ENCODE measurements around the gene SPTB. TPM values are rescaled to one million over a fixed set of nuclear protein-coding genes. Genes with fewer than 3 reads are reported as not detected.

The SPTB gene
- total and polyA plus RNA-seq, 10 donors: 0.06 to 20.9 (median 3.9) TPM

DNA sequence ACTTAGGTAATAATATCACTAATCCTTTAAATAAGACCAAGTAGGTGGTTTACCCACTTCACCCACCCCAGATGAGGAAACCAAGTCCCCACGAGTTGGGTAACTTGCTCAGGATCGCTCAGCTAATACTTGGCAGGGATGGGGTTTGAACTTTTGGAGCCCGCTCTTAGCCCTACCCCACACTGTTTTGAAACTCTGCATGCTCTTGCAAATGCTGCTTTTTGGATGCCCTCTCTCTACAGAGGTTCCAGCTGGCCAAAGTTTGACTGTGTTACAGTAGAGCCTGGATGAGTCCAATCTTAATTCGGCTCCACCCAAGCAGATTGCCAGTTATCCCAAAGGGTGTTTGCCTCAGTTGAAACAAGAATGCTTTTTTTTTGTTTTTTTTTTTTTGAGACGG, 168.7 kb downstream of the SPTB start:
- DNase-seq: no peak

DNA sequence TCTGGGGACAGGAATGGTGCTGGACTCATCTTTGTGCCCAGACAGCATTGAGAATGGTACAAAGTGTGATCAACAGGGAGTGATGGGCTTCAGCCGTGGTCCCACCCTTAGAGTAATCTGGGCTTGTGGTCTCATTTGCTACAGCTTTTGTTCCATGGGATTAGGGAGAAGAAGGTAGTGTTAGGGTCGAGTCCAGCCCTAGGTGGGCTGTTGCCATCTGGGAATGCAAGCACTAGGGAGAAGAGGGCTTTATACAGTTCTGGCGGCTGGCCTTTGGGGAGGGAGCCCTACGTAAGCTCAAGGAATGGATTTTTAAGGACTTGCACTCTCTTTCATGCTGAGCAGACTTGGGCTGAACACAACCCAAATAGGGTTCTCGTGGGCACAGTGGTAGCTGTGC, 170.6 kb downstream of the SPTB start:
- Histone ChIP-seq H3K4me3 (peak overlapping the region in 2 of 8 donors; percentile 11 to 81), H3K9me3 (peaks cover 0 to 18% (median 10%) of the 10 kb centered on the region in 8 donors), H3K4me1 (peaks cover 24 to 83% (median 75%) of the 10 kb centered on the region in 6 donors), H3K36me3 (no peaks in the 10 kb centered on the region), H3K27ac (peak overlapping the region; percentile 22 to 97 (median 93)), H3K27me3 (replicated peaks in 1 of 7) (peaks cover 0 to 21% (median 14%) of the 10 kb centered on the region in 7 donors)
- no peak for DNase-seq
- WGBS, 5 donors: 67 to 78% (median 72%) methylated on average over 5 of the region's 5 CpGs
- TF ChIP-seq POLR2A (IDR thresholded peaks at IDR 0.05): no peak
- intact Hi-C loops (cut with DNase I; ENCODE audit: low total_unique reads): no loop called here

More for the DNA sequence above, 168.7 kb downstream of the SPTB start:
- peak overlapping the region in 4 of 8 donors; percentile 93 to 97 (median 94) for H3K27ac ChIP-seq
- intact Hi-C loops (cut with DNase I; ENCODE audit: low total_unique reads): no loop called here
- H3K4me3 ChIP-seq: no peak overlapping the region
- H3K36me3 ChIP-seq: no peaks in the 10 kb centered on the region
- H3K9me3 ChIP-seq: peaks cover 0 to 23% (median 13%) of the 10 kb centered on the region in 8 donors
- 59 to 82% (median 70%) methylated on average over 5 of the region's 5 CpGs for WGBS, 5 donors
- peaks cover 19 to 83% (median 69%) of the 10 kb centered on the region in 6 donors for H3K4me1 ChIP-seq
- TF ChIP-seq POLR2A (IDR thresholded peaks at IDR 0.05) (no peak), POLR2AphosphoS5 (IDR thresholded peaks at IDR 0.05) (no peak)
- TF ChIP-seq, protein P1, sequence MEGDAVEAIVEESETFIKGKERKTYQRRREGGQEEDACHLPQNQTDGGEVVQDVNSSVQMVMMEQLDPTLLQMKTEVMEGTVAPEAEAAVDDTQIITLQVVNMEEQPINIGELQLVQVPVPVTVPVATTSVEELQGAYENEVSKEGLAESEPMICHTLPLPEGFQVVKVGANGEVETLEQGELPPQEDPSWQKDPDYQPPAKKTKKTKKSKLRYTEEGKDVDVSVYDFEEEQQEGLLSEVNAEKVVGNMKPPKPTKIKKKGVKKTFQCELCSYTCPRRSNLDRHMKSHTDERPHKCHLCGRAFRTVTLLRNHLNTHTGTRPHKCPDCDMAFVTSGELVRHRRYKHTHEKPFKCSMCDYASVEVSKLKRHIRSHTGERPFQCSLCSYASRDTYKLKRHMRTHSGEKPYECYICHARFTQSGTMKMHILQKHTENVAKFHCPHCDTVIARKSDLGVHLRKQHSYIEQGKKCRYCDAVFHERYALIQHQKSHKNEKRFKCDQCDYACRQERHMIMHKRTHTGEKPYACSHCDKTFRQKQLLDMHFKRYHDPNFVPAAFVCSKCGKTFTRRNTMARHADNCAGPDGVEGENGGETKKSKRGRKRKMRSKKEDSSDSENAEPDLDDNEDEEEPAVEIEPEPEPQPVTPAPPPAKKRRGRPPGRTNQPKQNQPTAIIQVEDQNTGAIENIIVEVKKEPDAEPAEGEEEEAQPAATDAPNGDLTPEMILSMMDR (IDR thresholded peaks at IDR 0.05 in 8 of 11, conservative IDR thresholded peaks at IDR 0.05 in 3 of 11): no peak
- peaks cover 0 to 2% (median 0%) of the 10 kb centered on the region in 7 donors for H3K27me3 ChIP-seq (replicated peaks in 1 of 7)

DNA sequence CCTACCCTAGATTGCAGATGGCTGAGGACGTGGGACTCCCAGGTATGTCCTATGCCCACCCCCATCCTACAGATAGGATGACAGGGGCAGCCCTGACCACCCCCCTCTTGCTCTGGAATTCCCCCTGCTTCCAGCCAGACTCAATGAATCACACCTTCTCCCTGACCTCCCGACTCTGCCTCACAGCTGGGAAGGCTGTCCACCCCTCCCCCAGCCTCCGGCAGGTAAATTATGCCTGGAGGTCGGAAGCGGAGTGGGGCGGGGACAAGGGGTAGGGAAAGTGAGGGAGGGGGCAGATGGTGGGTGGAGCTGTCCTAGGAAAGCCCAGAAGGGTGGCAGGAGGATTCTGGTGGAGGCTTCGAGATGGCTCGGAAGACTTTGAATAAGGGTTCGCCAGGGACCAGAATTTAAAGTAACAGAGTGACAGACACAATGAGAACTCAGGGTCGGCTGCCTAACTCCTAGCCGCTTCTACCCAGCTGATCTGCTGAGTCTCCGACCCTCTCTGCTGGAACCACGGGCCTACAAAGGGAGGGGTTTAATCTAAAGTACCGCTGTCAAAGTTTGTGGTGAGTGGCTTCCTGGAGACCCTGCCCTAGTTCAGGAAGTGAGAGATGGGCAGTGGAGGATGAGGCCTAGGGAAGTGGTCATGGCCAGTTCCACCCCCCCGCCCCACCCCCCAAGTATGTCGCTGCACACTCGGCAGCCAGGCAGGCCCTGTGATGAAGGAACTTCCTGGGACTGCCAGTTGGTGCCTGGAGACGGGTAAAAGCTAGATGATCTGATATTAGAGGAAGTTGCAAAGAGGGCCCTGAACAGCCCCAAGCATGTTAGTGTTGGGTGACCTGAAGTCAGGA, 171.3 kb downstream of the SPTB start:
- H3K27ac ChIP-seq: peak overlapping the region; percentile 53 to 97 (median 93)
- 15 to 20% (median 16%) methylated on average over 17 to 18 of the region's 18 CpGs for WGBS, 5 donors
- peaks cover 0 to 29% (median 18%) of the 10 kb centered on the region in 7 donors for H3K27me3 ChIP-seq (replicated peaks in 1 of 7)
- TF ChIP-seq POLR2A (IDR thresholded peaks at IDR 0.05) (no peak), POLR2AphosphoS5 (IDR thresholded peaks at IDR 0.05) (peak; percentile 59 to 67 (median 66))
- TF ChIP-seq, protein P1 (IDR thresholded peaks at IDR 0.05 in 8 of 11, conservative IDR thresholded peaks at IDR 0.05 in 3 of 11): peak in 1 of 11 experiments; percentile 6
- intact Hi-C loops (cut with DNase I; ENCODE audit: low total_unique reads): no loop called here
- H3K4me3 ChIP-seq: peak overlapping the region in 3 of 8 donors; percentile 11 to 81 (median 13)
- peaks cover 24 to 83% (median 81%) of the 10 kb centered on the region in 6 donors for H3K4me1 ChIP-seq
- DNase-seq: peak; percentile 91
- H3K36me3 ChIP-seq: no peaks in the 10 kb centered on the region
- peaks cover 0 to 10% (median 4%) of the 10 kb centered on the region in 8 donors for H3K9me3 ChIP-seq

DNA sequence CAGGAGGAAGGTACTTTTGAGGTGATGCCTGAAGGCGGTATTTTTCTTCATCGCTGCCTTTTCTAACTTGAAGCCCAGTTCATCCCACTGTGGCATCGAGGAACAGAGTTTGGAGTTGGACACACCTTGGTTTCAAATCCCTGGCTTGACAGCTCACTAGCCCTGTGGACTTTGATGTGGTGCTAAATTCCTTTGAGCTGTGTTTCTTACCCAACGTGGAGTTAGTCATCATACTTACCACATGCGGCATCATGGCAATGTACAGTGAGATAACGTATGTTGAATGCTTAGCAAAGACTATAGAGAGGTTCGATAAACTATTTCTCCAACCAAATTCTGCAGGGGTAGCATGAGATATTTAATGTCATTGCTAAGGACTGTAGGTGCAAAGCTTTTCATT, 172.0 kb downstream of the SPTB start:
- TF ChIP-seq, protein P1 (IDR thresholded peaks at IDR 0.05 in 8 of 11, conservative IDR thresholded peaks at IDR 0.05 in 3 of 11): no peak
- no peak for TF ChIP-seq POLR2AphosphoS5 (IDR thresholded peaks at IDR 0.05)
- no peak for TF ChIP-seq POLR2A (IDR thresholded peaks at IDR 0.05)
- Histone ChIP-seq H3K27ac (peak overlapping the region in 7 of 8 donors; percentile 91 to 97 (median 93)), H3K36me3 (no peaks in the 10 kb centered on the region), H3K4me1 (peaks cover 24 to 90% (median 88%) of the 10 kb centered on the region in 6 donors), H3K27me3 (replicated peaks in 1 of 7) (peaks cover 0 to 36% (median 18%) of the 10 kb centered on the region in 7 donors), H3K9me3 (peaks cover 0 to 3% (median 0%) of the 10 kb centered on the region in 8 donors), H3K4me3 (peak overlapping the region in 1 of 8 donors; percentile 81)
- 62 to 76% (median 66%) methylated on average over 7 of the region's 7 CpGs for WGBS, 5 donors
- DNase-seq: no peak
- intact Hi-C loops (cut with DNase I; ENCODE audit: low total_unique reads): no loop called here
